GM21529 (cell line): ENCODE results near the gene COL25A1.
A peak's percentile ranks its signal among the peaks of the same experiment; 100 is the strongest.

Experiments used
- ATAC-seq: cut with Tn5 transposase; IDR thresholded peaks from one replicate; pipeline ENCODE4 v1.9.1; 2021; ENCODE audit not compliant: unreplicated experiment

The COL25A1 gene

DNA sequence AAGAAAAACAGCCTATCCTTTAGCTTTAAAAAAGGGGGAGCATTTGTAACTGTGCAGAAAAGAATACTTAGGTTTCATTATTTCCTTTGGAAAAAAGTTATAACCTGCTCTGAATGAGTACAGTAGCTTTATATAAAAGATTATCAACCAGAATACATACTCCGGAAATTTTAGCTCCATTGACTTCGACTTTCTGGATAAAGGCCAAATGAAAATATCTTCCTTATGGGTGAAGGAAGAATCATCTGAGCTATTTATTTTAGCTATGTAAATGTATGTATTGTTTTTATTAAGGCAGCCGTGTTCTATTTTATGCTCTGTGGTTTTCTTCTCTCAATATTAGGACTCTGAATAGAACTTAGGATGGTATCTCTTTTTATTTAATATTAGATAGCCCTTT, 470.6 kb downstream of the COL25A1 start:
- ATAC-seq: no peak

DNA sequence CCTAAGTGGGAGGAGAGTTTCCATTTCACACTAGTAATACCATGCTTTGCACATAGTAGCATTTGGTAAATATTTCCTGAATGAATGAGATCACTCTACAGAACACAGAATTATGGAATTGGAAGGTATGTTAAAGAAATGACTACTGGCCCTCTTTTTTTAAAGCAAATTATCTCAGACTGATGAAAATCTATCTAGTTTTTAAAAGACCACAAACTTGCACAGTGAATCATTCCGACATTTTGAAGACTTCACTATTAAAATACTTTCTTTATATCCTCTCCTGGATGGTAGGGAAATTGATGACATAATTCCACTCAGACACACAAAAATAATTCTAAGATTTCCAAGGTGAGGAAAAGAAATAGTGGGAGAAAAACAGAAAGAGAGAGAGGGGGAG, 471.2 kb downstream of the COL25A1 start:
- ATAC-seq: no peak

DNA sequence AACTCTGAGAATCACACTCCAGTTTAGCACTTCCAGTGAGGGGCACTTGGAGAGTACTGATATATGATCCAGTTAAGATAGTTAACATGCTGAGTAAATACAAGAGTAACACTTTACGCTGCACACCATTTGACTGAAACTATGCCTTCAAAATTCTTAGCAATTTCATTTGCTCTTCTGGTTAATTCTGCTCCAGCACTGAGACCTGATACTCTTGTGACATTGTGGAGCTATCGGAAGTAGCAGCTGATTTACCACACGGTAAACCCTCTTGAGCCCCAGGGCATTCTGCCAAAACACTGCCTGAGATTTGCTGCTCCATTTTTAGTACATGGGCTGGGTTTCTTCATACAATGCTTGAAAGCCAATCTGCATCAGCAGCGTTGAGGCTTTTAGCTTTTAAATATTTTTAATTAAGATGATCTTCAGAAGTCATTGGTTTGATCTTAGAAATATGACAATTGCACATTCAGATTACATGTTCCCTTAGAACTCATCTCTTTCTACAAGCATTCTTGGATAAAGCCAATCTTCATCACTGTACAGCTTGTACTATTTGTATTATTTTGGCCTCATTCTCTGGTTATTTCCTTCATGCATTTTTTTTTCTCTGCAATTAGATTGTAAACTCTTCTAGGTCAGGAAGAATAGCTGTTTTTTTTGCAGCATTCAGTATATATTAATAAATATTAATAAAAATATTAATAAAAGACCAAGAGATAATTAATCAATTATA, 471.8 kb downstream of the COL25A1 start:
- ATAC-seq: peak; percentile 67

DNA sequence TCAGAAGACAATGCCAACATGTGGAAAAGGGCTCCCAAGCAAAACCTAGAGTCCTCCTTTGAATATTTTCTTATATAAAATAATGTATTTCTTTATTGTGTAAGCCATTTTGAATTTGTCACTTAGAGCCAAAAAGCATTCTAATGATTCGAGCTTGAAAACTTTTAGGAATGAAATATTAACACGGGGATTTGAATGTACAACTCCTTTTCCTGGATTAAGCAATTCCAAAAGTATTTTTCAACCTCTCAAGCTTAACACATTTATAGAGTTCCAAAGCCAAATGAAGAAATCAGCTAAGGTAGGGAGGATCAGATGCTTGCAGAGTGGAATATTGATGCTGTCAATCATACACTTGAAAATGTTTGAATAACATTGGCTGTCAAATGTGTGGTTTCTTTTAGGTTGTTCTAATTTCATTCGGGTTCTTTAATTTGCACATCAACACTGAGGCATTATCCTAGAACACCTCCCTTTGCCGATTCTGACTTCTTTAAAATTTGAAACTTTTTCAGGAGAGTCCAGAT, 472.4 kb downstream of the COL25A1 start:
- no peak for ATAC-seq

DNA sequence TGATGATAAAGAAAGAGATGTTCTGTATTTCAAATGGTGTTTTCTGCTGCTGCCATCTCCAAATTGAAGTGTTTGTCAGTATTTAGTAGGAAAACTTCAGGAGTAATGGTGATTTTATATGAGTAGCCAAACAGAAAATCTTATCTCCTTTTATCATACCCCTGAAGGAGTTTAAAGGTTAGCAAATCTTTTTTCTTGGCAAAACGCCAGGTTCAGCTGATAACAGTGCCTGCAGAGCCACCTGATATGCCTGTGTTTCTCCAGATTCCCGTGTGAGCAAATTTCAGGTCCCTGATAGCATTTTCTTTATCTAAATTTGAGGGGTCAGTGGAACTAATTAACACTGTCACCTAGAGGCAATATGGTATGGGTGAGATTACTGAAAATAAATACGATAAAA, 473.8 kb downstream of the COL25A1 start:
- ATAC-seq: no peak

DNA sequence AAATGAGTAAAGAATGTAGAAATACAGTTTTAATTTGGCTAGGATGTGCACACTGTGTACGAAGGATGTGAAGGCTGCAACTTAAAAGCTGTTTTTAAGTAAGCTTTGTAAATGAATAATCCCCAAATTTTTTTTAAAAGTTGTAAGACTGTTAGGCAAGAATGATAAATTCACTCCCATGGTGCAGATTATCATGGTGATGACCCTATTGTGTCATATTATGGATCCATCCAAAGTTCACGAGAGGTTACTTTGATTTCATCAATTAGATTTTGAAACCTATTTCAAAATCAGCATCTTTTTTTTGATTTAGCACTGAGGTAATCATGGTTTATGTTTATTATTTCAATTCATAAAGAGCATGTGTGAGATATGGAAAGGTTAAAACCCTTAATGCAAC, 476.7 kb downstream of the COL25A1 start:
- no peak for ATAC-seq

DNA sequence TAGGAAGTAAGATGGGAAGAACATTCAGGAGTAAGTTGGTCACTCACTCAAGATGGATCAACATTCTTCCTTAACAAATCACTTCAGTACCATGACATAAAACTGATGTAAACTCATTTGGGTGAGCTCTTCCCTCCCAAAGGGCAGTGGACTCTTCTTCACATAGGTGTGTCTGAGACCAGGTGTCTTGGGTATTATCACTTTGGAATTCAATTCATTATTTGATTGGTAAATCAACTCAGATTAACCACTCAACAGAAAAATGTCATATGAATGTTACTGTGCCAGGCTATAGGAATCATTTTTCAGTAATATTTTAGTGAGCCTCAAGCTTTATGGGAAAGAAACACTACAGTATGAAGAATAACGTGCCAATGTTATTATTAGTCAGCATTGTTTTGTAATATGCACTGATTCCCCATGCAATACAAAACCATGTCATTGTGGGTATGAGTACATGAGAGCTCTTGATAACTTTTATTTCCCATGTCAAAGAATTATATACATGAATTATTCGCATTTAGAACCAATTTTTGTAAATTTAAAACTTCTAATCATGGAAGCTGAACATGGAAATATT, 481.0 kb downstream of the COL25A1 start:
- no peak for ATAC-seq

DNA sequence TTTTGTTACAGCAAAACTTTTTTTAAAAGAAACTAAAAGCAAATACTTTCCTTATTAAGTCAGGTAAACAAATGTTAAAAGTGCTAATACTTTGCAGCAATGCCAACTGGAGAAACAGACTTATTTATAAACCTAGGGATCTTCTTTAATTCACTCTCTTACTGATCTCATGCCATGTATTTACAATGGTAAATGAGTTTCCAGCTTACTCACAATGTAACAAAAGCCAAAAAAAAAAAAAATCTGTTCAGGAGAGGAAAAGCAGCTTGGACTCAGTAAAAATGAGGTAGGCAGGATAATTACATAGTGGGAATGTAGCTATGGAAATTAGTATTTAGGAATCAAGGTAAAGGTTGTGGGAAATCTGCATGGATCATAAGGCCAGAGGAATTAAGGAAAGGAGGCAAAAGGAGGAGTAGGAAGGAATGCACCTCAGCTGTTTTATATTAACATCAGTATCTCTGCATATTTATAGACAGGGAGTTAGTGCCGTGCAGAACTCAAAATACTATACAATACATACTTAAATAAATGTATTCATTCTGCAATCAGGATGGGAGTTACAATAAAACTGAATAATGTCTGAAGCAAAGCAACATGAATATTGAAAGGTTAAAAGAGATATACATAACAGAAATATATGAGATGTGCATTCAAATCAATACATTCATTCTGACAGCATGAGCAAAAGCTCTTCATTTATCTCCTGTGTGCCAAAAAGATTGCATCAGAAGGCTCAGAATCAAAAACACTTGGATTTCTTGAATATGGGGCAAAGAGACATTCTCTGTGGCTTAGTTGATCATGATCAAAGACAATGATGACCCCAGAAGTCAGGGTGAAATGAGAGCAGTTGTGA, 481.7 kb downstream of the COL25A1 start:
- no peak for ATAC-seq

DNA sequence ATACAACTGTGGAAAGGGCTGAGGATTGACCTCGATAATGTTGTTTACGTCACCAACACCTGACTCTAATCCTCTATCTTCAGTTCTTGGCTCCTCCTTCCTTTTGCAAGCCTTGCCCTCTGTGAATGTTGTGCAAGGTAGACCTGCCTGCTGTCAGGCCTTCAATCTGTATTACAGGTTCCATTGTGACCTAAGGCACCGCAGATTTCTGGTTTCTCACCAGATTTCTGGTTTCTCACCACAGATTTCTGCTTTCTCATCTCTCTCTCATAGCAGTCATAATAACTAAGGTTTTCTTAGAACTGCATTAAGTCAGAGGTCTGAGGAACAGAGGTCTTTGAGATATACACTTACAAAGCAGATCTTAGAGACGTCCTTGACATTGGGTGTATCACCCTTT, 488.1 kb downstream of the COL25A1 start:
- ATAC-seq: no peak

DNA sequence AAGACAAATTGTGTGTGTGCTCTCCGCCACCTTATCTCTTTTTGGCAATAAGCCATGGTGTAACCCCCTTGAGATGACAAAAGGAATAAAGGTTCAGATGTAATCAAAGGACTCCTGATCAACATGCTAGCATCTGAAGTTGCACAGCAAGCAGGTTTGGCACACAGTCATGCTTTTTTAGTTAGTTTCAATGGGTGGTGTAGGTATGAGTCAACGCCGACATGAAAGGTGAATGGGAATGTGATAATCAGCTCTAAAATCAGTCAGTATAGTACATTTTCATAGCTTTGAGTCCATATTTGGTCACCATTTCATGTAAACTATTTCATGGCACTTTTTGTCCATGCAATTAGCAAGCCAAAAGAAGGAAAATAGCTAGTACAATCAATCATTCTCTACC, 489.2 kb downstream of the COL25A1 start:
- no peak for ATAC-seq

DNA sequence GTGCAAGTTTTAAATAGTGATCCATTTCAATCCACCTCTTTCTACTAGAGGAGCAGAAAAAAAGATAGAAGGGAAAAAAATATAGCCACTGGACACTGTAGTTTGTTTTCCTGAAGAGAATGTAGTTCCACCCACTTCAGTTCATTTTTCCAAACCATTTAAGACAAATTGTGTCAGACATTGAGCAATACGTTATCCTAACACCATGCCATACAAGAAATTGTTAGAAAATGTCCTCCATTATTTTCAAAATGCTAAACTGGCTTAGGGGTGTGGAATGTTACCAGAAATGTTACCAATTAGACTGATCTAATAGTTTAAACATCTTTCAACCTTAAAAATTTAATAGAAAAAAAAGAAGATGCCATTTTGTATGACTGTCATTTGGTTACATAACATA, 491.0 kb downstream of the COL25A1 start:
- no peak for ATAC-seq

DNA sequence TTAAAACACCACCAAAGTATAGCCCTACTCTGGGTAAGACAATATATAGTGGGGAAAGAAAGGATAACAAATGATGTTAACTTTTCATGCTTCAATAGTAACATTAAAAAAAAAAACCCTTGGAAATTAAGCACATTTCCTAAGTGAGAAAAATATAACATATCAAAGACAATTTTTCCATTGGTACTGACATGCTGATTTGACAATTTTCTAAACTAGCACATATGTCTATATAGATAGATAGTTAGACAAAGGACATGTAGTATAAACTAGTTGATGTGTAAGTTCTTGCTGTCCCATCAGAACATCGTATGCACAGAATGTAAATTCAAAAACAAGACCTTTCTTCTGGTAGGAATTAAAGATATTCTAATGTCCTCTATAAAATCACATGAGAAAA, 492.4 kb downstream of the COL25A1 start:
- no peak for ATAC-seq

DNA sequence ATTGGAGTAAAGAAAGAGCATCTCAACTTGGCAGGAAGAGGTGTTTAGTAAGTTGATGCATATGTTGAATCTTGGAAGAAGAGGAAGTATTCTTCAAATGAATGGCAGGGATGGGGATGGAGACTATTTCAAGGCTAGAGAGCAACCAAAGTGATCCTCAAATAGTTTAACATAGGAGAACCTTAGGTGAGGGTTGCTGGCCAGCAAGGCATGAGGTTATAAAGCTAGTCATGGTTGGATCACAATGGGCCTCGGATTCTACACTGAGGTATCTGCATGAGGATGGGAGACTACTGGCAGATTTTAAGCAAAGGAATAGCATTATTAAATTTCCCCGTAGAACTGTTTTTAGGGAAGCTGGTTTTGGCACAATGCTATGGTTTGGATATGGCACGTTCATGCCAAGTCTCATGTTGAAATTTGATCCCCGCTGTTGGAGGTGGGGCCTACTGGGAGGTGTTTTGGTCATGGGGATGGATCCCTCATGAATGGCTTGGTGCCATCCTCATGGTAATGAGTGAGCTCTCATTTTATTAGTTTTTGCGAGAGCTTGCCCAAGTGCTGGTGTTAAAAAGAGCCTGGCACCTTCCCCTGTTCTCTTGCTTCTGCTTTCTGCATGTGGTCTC, 497.7 kb downstream of the COL25A1 start:
- ATAC-seq: no peak

DNA sequence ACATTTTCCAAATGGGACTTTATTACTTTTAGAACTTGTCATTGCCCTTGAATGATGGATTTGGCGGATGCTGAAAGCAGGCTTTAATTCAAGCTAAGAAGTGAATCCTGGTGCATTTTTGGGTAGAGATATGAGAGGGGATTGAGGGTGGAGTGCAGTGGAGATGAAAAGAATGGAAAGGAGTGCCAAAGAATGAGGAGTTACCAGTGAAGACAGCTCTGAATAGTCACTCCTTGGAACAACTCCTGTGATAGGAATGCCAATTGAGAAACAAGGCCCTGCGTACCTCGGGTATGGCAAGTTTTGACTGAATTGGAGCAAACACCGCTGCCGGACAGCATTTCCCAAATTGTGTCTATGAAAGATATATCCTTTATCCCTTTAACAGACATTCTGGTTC, 503.2 kb downstream of the COL25A1 start:
- no peak for ATAC-seq

DNA sequence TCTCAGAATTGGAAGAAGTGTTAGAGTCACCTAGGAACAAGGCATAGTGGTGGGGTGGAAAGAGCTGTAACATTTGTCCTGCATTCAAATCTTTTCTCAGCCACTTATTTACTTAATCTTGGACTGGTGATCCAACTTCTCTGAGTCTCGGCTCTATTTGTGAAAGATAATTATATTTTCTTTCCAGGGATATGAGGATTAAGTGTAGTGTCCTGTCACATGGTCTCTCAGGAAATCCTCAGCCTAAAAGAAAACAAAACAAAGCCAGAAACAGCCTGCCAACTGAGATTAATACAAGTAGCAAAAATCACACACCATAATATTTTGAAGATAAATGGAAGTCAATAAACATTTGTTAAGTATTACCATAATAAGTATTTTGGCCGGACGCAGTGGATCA, 506.3 kb downstream of the COL25A1 start:
- ATAC-seq: no peak

DNA sequence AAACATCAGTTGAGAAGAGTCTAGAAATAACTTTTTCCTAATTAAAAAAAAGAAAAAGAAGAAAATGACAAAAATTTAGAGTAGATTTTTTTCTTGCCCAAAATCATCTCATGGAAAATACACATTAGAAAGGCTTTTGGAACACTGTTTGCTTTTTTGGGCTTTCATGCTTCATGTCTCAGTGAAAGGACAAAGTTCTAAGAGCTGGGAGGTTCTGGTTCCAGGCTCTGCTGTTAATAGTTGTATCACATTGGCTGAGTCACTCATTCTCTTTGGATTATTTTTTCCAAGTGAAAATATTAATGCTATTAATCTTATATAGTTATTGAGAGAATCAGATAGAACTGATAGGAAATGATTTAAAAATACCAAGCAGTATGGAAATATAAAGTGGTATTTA, 506.7 kb downstream of the COL25A1 start:
- no peak for ATAC-seq

DNA sequence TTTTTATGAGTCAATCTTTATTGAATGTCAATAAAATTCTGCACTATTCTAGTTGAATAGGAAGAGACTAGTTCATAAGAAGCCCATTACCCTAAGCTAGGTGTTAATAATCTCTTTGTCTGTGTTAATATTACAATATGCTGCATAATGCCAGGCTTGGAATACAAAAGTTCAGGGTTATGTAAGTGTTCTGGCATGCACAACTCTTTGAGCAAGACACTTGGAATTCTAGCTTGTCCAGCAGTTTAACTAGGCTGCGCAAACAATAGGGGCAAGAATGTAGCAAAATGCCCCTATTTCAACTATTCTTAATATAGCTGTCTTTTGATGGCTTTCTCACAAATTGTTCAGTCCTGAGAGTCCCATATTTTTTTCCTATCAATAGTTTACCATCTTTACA, 508.3 kb downstream of the COL25A1 start:
- no peak for ATAC-seq

DNA sequence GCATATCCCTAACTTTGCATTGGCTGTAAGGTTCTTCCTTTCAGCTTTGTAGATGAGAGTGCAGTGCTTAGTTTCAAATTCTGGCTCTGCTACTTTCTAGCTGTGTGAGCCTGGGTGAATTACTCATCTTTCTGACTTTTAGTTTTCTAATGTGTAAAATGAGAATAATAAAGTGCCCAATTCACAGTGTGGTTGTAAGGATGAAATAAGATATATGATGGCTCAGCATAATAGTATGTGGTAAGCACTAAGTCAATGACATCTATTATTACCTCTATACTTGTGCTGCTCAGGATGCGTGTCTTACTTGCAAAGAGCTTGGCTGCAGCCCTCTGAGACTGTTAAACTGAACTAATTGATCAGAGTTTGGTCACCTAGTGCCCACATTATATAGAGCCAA, 509.0 kb downstream of the COL25A1 start:
- ATAC-seq: no peak

DNA sequence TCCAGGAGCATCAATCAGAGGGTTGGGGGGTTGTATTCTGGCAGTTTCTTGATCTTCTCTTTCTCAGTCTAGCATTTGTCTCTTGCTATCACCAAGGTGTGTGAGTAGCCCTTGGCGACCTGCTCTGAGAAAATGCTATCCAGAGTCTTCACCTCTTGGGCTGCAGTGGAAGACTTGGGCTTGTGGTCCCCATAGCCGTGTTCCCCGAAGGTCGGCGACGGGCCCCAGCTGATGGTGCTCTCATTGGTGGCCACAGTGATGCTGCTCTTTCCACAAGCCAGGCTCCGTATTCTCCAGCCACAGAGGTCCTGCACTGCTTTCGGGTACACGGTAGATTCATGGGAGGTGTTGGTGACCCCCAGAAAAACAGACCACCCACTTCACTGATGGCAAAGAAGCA, 513.7 kb downstream of the COL25A1 start:
- no peak for ATAC-seq

DNA sequence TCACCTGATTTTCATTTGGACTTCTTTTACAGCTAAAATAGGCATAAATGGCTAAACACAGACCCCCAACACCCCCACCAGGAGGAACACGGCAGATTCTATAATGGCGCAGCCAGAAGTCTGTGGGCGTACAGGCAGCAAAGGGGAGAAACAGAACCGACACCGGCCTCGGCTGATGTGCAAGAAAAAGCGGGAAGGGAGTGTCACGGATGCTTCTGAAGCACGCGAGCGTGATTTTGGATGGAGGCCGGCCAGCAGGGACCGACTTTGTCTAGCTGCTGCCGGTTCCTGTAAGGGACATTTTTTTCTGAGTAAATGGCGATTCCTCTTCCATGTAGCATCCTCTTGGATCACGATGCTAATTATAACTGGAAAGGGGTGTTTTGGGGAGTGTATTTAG, 514.7 kb downstream of the COL25A1 start:
- ATAC-seq: no peak

DNA sequence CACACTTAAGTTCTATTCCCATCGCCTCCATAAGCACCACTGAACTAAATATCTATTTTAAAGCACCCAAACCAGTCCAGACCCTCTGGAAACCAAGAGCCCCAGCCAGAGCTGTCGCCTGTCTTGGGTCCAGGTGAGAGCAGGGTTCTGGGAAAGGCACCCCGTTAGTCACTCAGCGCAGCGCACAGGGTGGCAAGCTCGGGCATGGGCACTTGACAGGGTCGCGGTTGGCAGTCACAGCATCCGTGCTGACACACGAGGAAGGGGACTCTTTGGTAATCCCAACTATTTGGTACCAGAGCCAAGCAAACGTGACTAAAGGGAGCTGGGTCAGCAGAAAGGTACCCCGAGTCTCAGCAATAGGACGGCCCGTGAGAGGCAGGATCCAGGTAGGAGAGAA, 515.4 kb downstream of the COL25A1 start:
- ATAC-seq: no peak
